ENCODE measurements around the gene E2F3. TPM values are rescaled to one million over a fixed set of nuclear protein-coding genes. Genes with fewer than 3 reads are reported as not detected.

E2F3 gene
- total RNA-seq, 1 experiment from 2014 or later: 13.8 TPM

DNA sequence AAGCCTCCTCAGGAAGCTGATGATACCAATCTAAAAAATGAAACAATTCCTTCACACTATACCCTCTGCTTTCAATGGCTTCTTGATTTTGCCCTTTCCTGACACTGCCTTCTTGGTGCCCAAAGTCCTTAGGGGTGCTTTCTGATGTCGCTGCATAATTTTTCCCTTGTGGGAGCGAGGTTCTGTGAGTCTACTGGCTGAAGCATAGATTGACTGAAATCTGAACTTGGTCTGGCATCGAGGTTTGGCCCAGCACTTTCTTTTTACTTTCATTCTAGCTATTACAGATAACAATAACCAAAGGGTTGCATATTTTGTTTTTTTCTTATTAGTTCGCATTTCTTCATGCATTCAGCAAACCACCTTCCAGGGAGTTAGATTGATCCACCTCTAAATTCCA is 65.8 kb downstream of the E2F3 start:
- H3K9me2 ChIP-seq (replicated peaks; ENCODE audit: insufficient read depth, low read length): no peaks in the 10 kb centered on the region
- no peak for DNase-seq
- H3K9me3 ChIP-seq (ENCODE audit: low read length): no peaks in the 10 kb centered on the region
- H3K4me1 ChIP-seq (ENCODE audit: low read length): no peaks in the 10 kb centered on the region
- peaks cover 97% of the 10 kb centered on the region for H3K79me2 ChIP-seq (ENCODE audit: low read length)
- H3K9ac ChIP-seq (ENCODE audit: low read length): no peak overlapping the region
- 0 out of 2 replicates have a peak, but pooled peaks cover 3% of the 10 kb centered on the region for H4K20me1 ChIP-seq (ENCODE audit: insufficient read depth, low read depth, low read length)
- no peak overlapping the region for H3K27ac ChIP-seq (ENCODE audit: low read length)
- no peaks in the 10 kb centered on the region for H3K27me3 ChIP-seq (ENCODE audit: low read length)
- no peak overlapping the region for H3K4me2 ChIP-seq (ENCODE audit: low read depth, low read length, poor library complexity, severe bottlenecking)
- H2AFZ ChIP-seq (ENCODE audit: low read length): no peak overlapping the region
- peaks cover 12% of the 10 kb centered on the region; the same call in 1 of the 2 replicates for H3K36me3 ChIP-seq (ENCODE audit: insufficient read depth, low read length)
- H3K4me3 ChIP-seq (ENCODE audit: low read length): no peak overlapping the region

DNA sequence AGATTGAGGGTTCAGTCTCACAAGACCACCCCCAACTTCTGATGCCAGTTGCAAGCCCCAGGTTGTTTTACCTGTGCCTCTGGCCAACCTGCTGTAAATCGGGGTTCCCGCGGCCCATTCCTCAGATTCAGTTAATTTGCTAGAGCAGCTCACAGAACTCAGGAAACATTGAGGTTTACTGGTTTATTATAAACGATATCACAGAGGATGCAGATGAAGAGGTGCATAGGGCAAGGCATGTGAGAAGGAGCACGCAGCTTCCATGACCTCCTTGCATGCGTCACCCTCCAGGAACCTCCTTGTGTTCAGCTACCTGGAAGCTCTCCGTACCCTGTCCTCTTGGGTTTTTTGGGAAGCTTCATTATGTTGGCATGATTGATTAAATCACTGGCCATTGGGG is 66.5 kb downstream of the E2F3 start:
- no peaks in the 10 kb centered on the region for H3K4me1 ChIP-seq (ENCODE audit: low read length)
- H3K27ac ChIP-seq (ENCODE audit: low read length): no peak overlapping the region
- H3K27me3 ChIP-seq (ENCODE audit: low read length): no peaks in the 10 kb centered on the region
- no peaks in the 10 kb centered on the region for H3K9me3 ChIP-seq (ENCODE audit: low read length)
- H3K4me2 ChIP-seq (ENCODE audit: low read depth, low read length, poor library complexity, severe bottlenecking): no peak overlapping the region
- H3K36me3 ChIP-seq (ENCODE audit: insufficient read depth, low read length): peaks cover 12% of the 10 kb centered on the region; the same call in 1 of the 2 replicates
- H3K4me3 ChIP-seq (ENCODE audit: low read length): no peak overlapping the region
- H3K9me2 ChIP-seq (replicated peaks; ENCODE audit: insufficient read depth, low read length): no peaks in the 10 kb centered on the region
- no peak overlapping the region for H3K9ac ChIP-seq (ENCODE audit: low read length)
- peaks cover 98% of the 10 kb centered on the region for H3K79me2 ChIP-seq (ENCODE audit: low read length)
- no peak overlapping the region for H2AFZ ChIP-seq (ENCODE audit: low read length)
- H4K20me1 ChIP-seq (ENCODE audit: insufficient read depth, low read depth, low read length): 0 out of 2 replicates have a peak, but pooled peaks cover 3% of the 10 kb centered on the region
- no peak for DNase-seq

DNA sequence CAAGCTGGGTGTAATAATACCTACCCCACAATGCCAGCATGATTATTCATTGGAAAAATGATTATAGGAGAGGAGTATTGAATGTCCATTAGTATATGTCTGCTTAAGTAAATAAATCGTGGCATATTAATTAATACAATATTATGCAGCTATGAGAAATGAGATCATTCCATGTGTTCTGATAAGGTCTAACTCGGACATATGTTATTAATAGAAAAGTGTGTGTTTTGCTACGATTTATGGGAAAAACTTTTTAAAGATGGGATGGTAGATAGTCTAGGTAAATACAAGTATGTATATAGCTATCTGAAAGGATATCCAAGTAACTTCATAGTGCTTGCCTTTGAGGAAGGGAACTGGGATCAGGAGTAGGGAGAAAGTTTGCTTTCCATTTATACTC is 71.1 kb downstream of the E2F3 start:
- Histone ChIP-seq H2AFZ (ENCODE audit: low read length) (no peak overlapping the region), H3K79me2 (ENCODE audit: low read length) (peaks cover 100% of the 10 kb centered on the region), H3K27ac (ENCODE audit: low read length) (no peak overlapping the region), H3K27me3 (ENCODE audit: low read length) (no peaks in the 10 kb centered on the region), H4K20me1 (ENCODE audit: insufficient read depth, low read depth, low read length) (peaks cover 17% of the 10 kb centered on the region; the same call in 1 of the 2 replicates), H3K4me2 (ENCODE audit: low read depth, low read length, poor library complexity, severe bottlenecking) (no peak overlapping the region), H3K9me2 (replicated peaks; ENCODE audit: insufficient read depth, low read length) (no peaks in the 10 kb centered on the region), H3K9ac (ENCODE audit: low read length) (no peak overlapping the region), H3K9me3 (ENCODE audit: low read length) (no peaks in the 10 kb centered on the region), H3K36me3 (ENCODE audit: insufficient read depth, low read length) (no peaks in the 10 kb centered on the region), H3K4me1 (ENCODE audit: low read length) (no peaks in the 10 kb centered on the region), H3K4me3 (ENCODE audit: low read length) (no peak overlapping the region)
- DNase-seq: no peak

DNA sequence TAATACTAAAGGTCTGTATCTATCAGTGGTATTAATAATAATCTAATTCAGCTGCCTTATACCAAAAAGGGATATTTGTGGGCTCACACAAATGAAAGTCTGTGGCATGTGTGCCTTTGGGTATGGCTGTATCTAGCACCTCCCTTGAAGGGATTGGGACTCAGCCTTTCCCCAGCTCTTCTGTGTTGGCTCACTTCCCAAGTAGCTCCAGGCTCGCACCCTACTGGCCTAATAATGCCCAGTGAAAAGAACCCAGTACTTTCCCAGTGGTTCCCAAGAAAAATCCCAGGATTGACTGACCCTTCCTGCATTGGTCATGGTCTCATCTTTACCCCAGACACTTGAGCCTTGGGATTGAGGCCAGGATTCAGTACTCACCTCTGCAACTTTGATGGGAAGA is 71.8 kb downstream of the E2F3 start:
- Histone ChIP-seq H3K4me2 (ENCODE audit: low read depth, low read length, poor library complexity, severe bottlenecking) (no peak overlapping the region), H3K4me1 (ENCODE audit: low read length) (no peaks in the 10 kb centered on the region), H3K27ac (ENCODE audit: low read length) (no peak overlapping the region), H4K20me1 (ENCODE audit: insufficient read depth, low read depth, low read length) (peaks cover 25% of the 10 kb centered on the region; the same call in 1 of the 2 replicates), H3K9ac (ENCODE audit: low read length) (no peak overlapping the region), H2AFZ (ENCODE audit: low read length) (no peak overlapping the region), H3K79me2 (ENCODE audit: low read length) (peaks cover 99% of the 10 kb centered on the region), H3K36me3 (ENCODE audit: insufficient read depth, low read length) (no peaks in the 10 kb centered on the region), H3K27me3 (ENCODE audit: low read length) (no peaks in the 10 kb centered on the region), H3K4me3 (ENCODE audit: low read length) (no peak overlapping the region), H3K9me2 (replicated peaks; ENCODE audit: insufficient read depth, low read length) (no peaks in the 10 kb centered on the region), H3K9me3 (ENCODE audit: low read length) (no peaks in the 10 kb centered on the region)
- no peak for DNase-seq

DNA sequence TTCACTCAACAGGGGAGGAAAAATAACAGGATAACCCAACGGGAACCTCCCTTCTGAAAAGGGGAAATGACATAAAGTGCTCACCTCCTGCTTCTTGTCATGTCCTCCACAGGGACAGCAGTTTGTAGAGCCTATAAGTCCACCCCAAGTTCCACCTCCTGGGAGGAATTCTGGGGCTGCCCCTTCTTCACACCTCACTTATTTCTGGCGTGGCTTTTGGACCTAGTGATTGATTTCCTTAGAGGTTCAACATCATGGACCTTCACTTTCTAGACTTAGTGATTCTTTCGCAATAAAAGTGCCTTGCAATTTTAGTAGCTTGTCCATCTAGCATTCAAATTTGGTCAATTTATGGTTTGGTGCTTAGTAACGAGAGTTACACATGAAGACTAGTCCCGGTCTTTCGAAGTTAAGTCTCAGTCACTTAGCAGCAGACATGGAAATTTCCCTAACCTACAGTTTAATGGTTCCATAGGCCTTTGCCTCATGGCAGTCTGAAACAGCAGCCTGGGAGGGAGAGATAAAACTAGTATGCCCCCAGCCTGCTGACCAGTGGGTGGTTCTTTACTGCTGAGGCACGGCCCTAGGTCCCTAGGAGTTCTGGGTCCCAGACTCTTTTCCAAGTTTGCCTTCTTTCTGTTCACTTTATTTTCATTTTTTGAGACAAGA is 73.3 kb downstream of the E2F3 start:
- Histone ChIP-seq H3K4me1 (ENCODE audit: low read length) (no peaks in the 10 kb centered on the region), H3K4me2 (ENCODE audit: low read depth, low read length, poor library complexity, severe bottlenecking) (no peak overlapping the region), H3K9me3 (ENCODE audit: low read length) (no peaks in the 10 kb centered on the region), H2AFZ (ENCODE audit: low read length) (no peak overlapping the region), H3K9ac (ENCODE audit: low read length) (no peak overlapping the region), H3K79me2 (ENCODE audit: low read length) (peaks cover 89% of the 10 kb centered on the region), H3K27me3 (ENCODE audit: low read length) (no peaks in the 10 kb centered on the region), H3K36me3 (ENCODE audit: insufficient read depth, low read length) (no peaks in the 10 kb centered on the region), H3K4me3 (ENCODE audit: low read length) (no peak overlapping the region), H4K20me1 (ENCODE audit: insufficient read depth, low read depth, low read length) (peaks cover 23% of the 10 kb centered on the region; the same call in 1 of the 2 replicates), H3K27ac (ENCODE audit: low read length) (no peak overlapping the region), H3K9me2 (replicated peaks; ENCODE audit: insufficient read depth, low read length) (no peaks in the 10 kb centered on the region)
- DNase-seq: no peak

DNA sequence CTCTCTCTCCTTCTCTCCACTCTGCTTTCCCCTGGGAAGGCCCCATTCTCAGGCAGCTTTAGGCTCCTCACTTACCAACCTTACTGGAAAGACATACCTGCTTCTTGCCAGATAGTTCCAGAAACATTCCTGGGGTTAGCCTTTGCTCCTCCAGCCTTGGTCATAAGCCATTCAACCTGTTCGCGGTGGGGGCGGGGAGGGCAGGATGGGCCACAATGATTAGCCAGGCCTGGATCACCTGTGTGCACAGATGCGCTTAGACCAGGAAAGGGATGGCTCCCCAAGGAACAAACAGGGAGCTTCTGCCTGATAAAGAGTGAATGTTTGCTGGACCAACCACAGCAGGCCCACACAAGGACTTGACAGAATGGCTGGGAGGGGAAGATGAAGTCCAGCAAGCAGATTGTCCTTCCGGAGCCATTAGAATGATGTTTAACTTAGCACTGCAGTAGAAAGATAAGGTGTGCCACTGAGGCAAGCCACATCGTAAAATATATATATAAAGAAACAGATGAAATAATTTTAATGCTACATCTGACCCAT is 74.9 kb downstream of the E2F3 start:
- Histone ChIP-seq H3K4me1 (ENCODE audit: low read length) (no peaks in the 10 kb centered on the region), H3K79me2 (ENCODE audit: low read length) (peaks cover 85% of the 10 kb centered on the region), H3K9ac (ENCODE audit: low read length) (no peak overlapping the region), H3K27me3 (ENCODE audit: low read length) (no peaks in the 10 kb centered on the region), H3K36me3 (ENCODE audit: insufficient read depth, low read length) (peaks cover 11% of the 10 kb centered on the region; the same call in 1 of the 2 replicates), H3K4me2 (ENCODE audit: low read depth, low read length, poor library complexity, severe bottlenecking) (no peak overlapping the region), H3K9me3 (ENCODE audit: low read length) (no peaks in the 10 kb centered on the region), H4K20me1 (ENCODE audit: insufficient read depth, low read depth, low read length) (peaks cover 21% of the 10 kb centered on the region; the same call in 1 of the 2 replicates), H3K4me3 (ENCODE audit: low read length) (no peak overlapping the region), H2AFZ (ENCODE audit: low read length) (no peak overlapping the region), H3K9me2 (replicated peaks; ENCODE audit: insufficient read depth, low read length) (no peaks in the 10 kb centered on the region), H3K27ac (ENCODE audit: low read length) (no peak overlapping the region)
- DNase-seq: no peak

DNA sequence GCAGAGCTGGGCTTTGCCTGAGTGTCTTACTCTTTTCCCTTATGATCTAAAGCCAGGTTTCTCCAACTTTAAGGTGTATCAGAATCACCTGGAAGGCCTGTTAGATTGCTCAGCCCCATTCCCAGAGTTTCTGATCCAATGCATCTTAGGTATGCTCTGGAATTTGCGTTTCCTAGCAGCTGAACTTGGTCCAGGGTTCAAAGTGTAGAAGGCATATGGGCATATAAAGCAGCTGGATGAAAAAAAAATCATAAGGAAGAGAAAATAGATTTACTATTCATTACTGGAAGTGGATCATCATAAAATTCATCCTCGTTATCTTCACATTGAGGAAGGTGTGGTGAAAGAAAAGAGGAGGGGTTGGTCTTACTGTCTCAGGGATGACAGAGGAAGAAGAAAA is 75.8 kb downstream of the E2F3 start:
- no peak overlapping the region for H3K27ac ChIP-seq (ENCODE audit: low read length)
- no peaks in the 10 kb centered on the region for H3K27me3 ChIP-seq (ENCODE audit: low read length)
- H3K9me3 ChIP-seq (ENCODE audit: low read length): no peaks in the 10 kb centered on the region
- no peak overlapping the region for H3K4me3 ChIP-seq (ENCODE audit: low read length)
- H3K4me2 ChIP-seq (ENCODE audit: low read depth, low read length, poor library complexity, severe bottlenecking): no peak overlapping the region
- H3K36me3 ChIP-seq (ENCODE audit: insufficient read depth, low read length): peaks cover 18% of the 10 kb centered on the region; the same call in 1 of the 2 replicates
- no peak for DNase-seq
- peaks cover 21% of the 10 kb centered on the region; the same call in 1 of the 2 replicates for H4K20me1 ChIP-seq (ENCODE audit: insufficient read depth, low read depth, low read length)
- H2AFZ ChIP-seq (ENCODE audit: low read length): no peak overlapping the region
- no peaks in the 10 kb centered on the region for H3K4me1 ChIP-seq (ENCODE audit: low read length)
- no peak overlapping the region for H3K9ac ChIP-seq (ENCODE audit: low read length)
- H3K79me2 ChIP-seq (ENCODE audit: low read length): peaks cover 81% of the 10 kb centered on the region
- no peaks in the 10 kb centered on the region for H3K9me2 ChIP-seq (replicated peaks; ENCODE audit: insufficient read depth, low read length)

DNA sequence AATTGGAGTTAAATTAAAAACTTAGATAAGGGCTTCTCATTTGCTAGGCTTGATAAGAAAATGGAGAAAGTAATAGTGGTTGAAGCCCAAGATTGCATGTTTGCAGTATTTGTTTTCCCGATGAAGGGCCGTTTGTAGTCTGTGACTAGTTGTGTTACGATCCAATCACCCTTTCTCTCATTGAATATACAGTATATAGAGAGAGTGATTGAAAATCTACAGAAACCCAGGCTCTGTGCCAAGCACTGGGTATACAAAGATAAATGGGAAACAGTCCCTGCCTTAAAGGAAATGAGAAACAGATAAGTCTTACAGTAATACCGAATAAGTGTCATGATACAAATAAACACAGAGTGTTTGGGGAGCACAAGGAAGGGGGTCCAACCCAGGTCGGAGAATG is 77.4 kb downstream of the E2F3 start:
- Histone ChIP-seq H3K9me3 (ENCODE audit: low read length) (no peaks in the 10 kb centered on the region), H3K79me2 (ENCODE audit: low read length) (peaks cover 73% of the 10 kb centered on the region)
- DNase-seq: no peak

More for the DNA sequence above, 77.4 kb downstream of the E2F3 start:
- Histone ChIP-seq H3K36me3 (ENCODE audit: insufficient read depth, low read length) (peaks cover 31% of the 10 kb centered on the region; the same call in 1 of the 2 replicates), H3K27me3 (ENCODE audit: low read length) (no peaks in the 10 kb centered on the region), H3K9me2 (replicated peaks; ENCODE audit: insufficient read depth, low read length) (no peaks in the 10 kb centered on the region), H3K4me1 (ENCODE audit: low read length) (no peaks in the 10 kb centered on the region), H2AFZ (ENCODE audit: low read length) (no peak overlapping the region), H3K9ac (ENCODE audit: low read length) (no peak overlapping the region), H4K20me1 (ENCODE audit: insufficient read depth, low read depth, low read length) (peaks cover 21% of the 10 kb centered on the region; the same call in 1 of the 2 replicates), H3K4me2 (ENCODE audit: low read depth, low read length, poor library complexity, severe bottlenecking) (no peak overlapping the region), H3K27ac (ENCODE audit: low read length) (no peak overlapping the region), H3K4me3 (ENCODE audit: low read length) (no peak overlapping the region)

All from Karpas-422 (cell line).